ENCODE measurements around the gene PRKCE.

DNA sequence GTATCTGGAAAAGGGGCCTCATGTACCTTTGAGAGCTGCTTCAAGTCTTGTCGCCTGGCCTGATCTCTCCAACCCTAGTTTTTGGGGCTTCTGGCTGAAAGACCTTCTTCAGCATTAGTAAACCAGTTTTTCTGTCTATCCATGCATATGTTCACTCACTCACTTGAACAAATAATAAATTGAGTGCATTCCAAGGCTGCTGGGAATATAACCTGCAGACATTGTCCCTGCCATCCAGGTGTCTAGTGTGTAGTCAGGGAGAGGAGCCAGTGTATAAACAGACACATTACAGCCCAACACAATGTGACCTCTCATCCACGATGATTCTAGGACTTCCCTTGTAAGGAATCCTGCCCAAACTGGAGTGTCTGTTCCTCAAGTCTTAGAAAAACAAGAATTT lies 262.1 kb downstream of the PRKCE start:
- TF ChIP-seq EZH2 (IDR thresholded peaks at IDR 0.05), result no peak
- no peak for TF ChIP-seq POLR2AphosphoS5 (IDR thresholded peaks at IDR 0.05; ENCODE audit: borderline replicate concordance, low read depth, low read length)
- no peak for TF ChIP-seq FOXP2 (optimal IDR thresholded peaks at IDR 0.05; ENCODE audit: control extremely low read depth, extremely low read length, insufficient read depth)
